NCI-H345 (cell line): Measurements from ENCODE around the gene EP400.
"Not testable (repeated sequence)": the region's sequence is repeated elsewhere in the genome, so short reads cannot be mapped to it uniquely, and the experiment has no call there.

Source experiments
- DNase-seq: peaks from one replicate; lab custom pipeline; 2025; lab: John Stamatoyannopoulos, UW

EP400 gene

GRCh38 chr12:131928080-131928710 lies 21.5 kb upstream of the EP400 start:
- DNase-seq: no peak

DNA sequence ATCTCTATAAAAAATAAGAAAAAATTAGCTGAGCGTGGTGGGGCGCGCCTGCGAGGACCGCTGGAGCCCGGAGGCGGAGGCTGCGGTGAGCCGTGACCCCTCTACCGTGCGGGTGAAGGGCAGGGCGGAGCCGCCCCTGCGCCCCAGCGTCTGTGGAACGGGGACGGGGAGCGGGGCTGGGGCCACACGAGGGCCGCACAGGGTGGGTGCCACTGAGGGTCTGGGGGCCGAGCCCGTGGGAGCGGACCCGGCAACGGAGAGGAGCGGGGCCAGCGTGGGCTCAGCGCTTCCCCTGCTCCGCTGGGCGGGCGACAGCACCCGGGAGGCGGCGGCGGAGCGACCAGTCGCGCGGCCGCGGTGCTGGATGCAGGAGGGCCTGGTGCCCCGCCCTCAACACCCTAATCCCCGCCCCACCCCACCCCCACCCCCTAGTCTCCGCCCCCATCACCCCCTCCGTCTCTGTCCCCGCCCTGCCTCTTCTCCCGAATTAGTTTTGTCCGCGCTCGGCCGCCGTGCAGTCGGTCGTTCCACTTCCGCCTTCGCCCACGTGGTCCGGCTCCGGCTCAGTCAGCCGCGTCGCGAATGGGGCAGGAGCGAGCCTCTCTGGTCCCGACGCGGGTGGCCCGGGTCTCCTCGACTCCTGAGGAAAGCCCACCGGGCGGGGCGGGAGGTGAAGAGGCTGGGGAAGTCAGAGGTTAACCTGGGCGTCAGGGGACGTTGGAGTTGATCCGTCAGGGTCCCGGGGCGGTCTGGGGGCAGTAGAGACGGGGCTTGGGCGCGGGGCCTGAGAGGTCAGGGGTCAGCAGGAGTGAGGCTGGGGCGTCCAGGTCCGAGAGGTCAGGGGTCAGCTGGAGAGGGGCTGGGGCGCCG lies 20.8 kb upstream of the EP400 start, which contains the start of gene PUS1:
Gene PUS1, plus strand, starts transcription at position 566 of the 870 bp plus-strand sequence. CDS start 447 bp downstream, outside the sequence.
- DNase-seq: peak; percentile 91

DNA sequence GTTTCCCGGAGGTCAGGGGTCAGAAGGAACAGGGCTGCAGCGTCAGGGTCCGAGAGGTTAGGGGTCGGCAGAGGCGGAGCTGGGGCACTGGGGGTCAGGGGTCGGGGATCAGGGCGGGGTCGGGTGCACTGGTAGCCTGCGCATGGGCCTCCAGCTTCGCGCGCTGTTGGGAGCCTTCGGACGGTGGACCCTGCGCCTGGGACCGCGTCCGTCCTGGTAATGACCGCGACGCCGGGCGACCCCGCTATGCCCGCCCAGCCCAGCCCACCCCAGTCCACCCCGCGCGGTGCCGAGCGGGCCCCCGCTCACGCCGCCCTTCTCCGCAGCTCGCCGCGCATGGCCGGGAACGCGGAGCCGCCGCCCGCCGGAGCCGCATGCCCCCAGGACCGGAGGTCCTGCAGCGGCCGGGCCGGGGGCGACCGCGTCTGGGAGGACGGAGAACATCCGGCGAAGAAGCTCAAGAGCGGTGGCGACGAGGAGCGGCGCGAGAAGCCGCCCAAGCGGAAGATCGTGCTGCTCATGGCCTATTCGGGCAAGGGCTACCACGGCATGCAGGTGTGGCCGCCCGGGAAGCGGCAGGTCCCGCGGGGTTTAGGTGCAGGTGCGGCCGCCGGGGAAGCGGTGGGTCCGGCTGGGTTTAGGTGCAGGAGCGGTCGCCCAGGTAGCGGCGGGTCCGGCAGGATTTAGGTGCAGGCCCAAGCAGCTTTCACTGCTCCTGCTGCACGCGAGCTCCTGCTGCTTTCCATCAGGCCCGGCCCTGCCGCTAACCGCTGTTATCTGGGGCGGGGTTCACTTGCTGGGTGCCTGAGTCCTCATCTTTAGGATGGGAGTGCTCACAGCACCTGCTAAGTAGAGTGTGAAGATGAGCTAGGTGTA lies 19.9 kb upstream of the EP400 start:
- peak; percentile 14 for DNase-seq

- DNase-seq: no peak
Observed at GRCh38 chr12:131930510-131930909, 19.2 kb upstream of the EP400 start.

- DNase-seq: no peak
Observed at GRCh38 chr12:131933387-131933786, 16.4 kb upstream of the EP400 start.

DNA sequence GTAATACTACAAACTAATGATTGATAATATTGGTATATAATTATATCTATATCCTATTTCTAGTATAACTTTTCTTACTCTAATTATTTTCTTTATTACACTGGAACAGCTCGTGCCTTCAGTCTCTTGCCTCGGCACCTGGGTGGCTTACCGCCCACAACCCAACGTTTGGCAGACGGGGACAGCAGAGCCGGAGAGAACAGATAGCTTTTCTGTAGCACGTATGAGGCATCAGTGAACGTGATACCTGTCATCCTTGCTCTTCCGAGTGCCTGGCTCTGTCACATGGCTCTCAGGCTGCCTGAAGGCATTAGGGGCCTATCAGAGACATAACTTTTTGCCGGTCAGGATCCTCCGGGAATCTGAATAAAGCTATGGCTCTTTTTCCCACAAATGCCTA lies 15.2 kb upstream of the EP400 start:
- DNase-seq: no peak

DNA sequence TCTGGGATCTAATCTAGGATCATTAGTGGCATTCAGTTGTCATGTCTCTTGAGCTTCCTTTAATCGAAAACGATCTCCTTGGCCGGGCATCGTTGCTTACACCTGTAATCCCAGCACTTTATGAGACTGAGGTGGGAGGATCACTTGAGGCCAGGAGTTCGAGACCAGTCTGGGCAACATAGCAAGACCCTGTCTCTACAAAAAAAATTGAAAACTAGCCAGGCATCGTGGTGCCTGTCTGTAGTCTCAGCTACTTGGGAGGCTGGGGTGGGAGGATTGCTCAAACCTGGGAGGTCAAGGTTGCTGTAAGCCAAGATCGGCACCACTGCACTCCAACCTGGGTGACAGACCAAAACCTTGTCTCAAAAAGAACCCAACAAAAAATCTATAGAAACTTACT lies 11.7 kb upstream of the EP400 start:
- DNase-seq: no peak

DNA sequence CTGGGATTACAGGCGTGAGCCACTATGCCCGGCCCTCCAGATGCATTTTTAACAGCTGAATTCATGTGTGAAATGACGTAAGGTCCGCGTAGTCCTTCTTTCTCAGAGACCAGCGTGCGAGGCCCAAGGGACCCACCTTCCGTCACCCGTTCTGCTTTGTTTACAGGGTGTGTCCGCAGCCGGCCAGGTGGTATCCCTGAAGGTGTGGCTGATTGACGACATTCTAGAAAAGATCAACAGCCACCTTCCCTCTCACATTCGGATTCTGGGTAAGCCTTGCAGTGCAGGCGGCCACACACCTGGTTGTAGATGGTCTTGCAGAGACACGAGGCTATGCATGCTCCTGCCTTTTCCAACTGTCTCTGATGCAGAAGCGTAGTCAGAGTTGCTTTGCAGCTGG lies 10.7 kb upstream of the EP400 start:
- DNase-seq: no peak

DNA sequence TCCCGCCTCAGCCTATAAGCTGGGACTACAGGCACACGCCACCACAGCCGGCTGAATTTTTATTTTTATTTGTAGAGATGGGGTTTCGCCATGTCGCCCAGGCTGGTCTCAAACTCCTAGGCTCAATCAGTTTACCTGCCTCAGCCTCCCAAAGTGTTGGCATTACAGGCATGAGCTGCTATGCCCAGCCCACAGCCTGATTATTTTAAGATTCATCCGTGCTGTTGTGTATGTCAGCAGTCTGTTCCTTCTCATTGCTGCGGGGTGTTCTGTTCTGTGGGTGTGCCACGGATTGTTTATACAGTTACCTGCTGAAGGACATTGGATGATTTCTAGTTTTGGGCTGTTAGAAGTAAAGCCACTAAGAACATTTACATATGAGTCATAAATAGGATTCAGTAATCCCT lies 9.6 kb upstream of the EP400 start:
- DNase-seq: no peak

DNA sequence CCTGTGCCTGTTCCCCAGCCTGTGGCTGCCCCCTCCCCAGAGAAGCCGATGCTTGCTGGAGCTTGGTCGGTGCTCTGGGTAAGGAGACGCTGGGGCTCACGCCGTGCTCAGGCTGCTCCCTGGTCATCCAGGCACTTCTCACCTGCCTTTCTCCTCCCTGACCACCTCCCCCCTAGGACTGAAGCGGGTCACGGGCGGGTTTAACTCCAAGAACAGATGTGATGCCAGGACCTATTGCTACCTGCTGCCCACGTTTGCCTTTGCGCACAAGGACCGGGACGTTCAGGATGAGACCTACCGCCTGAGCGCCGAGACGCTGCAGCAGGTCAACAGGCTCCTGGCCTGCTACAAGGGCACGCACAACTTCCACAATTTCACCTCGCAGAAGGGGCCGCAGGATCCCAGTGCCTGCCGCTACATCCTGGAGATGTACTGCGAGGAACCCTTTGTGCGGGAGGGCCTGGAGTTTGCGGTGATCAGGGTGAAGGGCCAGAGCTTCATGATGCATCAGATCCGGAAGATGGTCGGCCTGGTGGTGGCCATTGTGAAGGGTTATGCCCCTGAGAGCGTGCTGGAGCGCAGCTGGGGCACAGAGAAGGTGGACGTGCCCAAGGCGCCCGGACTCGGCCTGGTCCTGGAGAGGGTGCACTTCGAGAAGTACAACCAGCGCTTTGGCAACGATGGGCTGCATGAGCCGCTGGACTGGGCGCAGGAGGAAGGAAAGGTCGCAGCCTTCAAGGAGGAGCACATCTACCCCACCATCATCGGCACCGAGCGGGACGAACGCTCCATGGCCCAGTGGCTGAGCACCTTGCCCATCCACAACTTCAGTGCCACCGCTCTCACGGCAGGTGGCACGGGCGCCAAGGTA lies 8.4 kb upstream of the EP400 start:
- DNase-seq: no peak

DNA sequence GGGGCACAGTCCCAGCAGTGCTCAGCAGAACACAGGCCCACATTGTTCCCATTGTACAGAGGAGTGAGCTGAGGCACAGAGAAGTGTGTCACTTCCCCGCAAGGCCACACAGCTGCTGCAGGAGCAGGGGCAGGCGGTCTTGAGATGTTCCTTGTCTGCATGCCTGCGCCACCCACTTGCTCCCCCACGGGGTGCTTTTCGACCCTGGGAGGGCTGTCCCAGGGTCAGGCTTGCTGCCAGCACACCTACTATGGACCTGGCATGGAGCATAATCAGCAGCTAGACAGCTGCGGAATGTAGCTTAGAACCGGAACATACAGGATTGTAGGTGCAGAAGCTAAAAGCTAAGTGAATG lies 7.8 kb upstream of the EP400 start:
- DNase-seq: no peak

DNA sequence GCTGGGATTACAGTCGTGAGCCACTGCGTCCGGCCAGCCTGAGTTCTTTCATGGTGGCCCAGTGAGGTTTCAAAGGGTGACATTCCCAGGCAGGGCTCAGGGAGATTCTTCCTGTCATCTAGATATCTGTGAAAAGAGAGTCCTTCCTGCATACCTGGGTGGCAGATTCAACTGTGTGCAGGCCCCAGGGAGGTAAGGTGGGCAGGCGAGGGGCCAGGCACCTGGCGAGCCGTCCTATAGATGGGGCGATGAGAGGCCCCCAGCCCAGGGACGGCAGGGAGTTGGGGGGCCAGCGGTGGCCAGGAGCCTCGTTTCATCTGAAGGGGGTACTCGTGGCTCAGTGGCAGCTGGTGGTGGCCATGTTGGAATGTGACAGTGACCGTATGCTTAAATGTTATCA lies 7.1 kb upstream of the EP400 start:
- DNase-seq: no peak

DNA sequence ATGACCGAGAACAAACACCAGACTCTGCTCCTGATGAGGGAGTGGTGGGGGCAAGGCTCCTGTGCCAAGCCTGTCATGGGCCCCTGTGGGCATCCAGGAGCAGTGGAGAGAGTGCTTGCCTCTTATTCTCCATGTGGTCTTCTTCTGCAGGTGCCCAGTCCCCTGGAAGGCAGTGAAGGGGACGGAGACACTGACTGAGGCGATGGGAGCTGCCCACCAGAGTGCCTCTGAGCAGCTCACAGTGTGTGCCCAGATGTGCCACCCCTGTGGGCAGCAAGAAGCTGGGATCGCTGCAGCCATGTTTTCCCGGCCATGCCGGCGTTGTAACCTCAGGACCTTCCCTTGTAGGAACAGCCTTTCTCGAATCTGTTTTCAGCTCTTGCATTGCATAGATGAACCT lies 6.4 kb upstream of the EP400 start:
- DNase-seq: no peak

GRCh38 chr12:131943876-131944275 lies 5.9 kb upstream of the EP400 start:
- no peak for DNase-seq

GRCh38 chr12:131944601-131945251 lies 5.0 kb upstream of the EP400 start:
- no peak for DNase-seq

- no peak for DNase-seq
Observed at GRCh38 chr12:131946757-131947156, 3.0 kb upstream of the EP400 start.

- no peak for DNase-seq
Observed at GRCh38 chr12:131947482-131948027, 2.2 kb upstream of the EP400 start.

DNA sequence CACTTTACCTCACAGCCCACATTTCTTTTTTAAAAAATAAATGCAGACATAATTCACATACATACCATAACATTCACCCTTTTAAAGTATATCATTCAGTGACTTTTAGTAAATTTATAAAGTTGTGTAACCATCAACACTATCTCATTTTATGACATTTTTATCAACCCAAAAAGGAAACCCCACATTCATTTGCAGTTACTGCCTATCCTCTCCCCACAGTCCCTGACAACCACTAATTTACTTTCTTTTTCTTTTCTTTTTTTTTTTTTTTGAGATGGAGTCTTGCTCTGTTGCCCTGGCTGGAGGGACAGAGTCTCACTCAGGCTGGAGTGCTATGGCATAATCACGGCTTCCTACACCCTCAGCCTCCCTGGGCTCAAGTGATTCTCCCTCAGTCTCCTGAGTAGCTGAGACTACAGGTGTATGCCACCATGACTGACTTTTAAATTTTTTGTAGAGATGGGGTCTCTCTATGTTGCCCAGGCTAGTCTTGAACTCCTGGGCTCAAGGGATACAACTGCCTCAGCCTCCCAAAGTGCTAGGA lies 1.5 kb upstream of the EP400 start:
- DNase-seq: no peak

DNA sequence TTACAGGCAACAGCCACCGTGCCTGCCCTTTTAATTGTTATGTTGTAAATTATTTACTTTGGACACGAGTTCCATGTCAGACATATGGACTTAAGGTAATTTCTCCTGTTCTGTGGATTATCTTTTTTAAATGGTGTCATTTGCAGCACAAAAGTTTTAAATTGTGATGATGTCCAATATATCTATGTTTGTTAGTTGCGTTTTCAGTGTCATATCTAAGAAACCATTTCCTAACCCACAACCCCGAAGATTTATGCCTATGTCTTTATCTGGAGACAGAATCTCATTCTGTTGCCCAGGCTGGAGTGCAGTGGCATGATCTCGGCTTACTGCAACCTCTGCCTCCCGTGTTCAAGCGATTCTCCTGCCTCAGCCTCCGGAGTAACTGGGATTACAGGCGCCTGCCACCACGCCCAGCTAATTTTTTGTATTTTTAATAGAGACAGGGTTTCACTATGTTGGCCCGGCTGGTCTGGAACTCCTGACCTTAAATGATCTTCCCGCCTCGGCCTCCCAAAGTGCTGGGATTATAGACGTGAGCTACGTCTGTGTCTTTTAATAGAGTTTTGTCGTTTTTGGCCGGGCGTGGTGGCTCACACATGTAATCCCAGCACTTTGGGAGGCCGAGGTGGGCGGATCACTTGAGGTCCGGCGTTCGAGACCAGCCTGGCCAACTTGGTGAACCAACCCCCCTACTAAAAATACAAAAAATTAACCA lies 870 bp upstream of the EP400 start:
- not testable (repeated sequence) for DNase-seq
